Parathyroid adenoma (tissue), 2 donors: ENCODE results near the gene ZNF19.

Experiments
- H2AFZ ChIP-seq: fragments of 300-600 bp; sonication (generic); one replicate; pipeline ENCODE4 v1.7.0; 2017; ENCODE audit warnings: antibody characterized with exemption, mild to moderate bottlenecking
- H3K27ac ChIP-seq: fragments of 300-600 bp; sonication (generic); one replicate; pipeline ENCODE4 v1.7.0; 2017
- H3K27me3 ChIP-seq: fragments of 300-600 bp; sonication (generic); one replicate; pipeline ENCODE4 v1.7.0; 2017; ENCODE audit warnings: low read length; ENCODE audit not compliant: control insufficient read depth, insufficient read depth
- H3K36me3 ChIP-seq: fragments of 300-600 bp; sonication (generic); one replicate; pipeline ENCODE4 v1.7.0; 2017; ENCODE audit warnings: low read length; ENCODE audit not compliant: control insufficient read depth, insufficient read depth
- H3K4me1 ChIP-seq: fragments of 300-600 bp; sonication (generic); one replicate; pipeline ENCODE4 v1.7.0; 2017; ENCODE audit warnings: control low read depth
- H3K4me2 ChIP-seq: fragments of 300-600 bp; sonication (generic); one replicate; pipeline ENCODE4 v1.7.0; 2017; ENCODE audit warnings: low read length
- H3K4me3 ChIP-seq: fragments of 300-600 bp; sonication (generic); one replicate; pipeline ENCODE4 v1.7.0; 2017; ENCODE audit warnings: low read depth, low read length
- H3K79me2 ChIP-seq: fragments of 300-600 bp; sonication (generic); one replicate; pipeline ENCODE4 v1.7.0; 2017; ENCODE audit warnings: control low read depth
- H3K9ac ChIP-seq: fragments of 300-600 bp; sonication (generic); one replicate; pipeline ENCODE4 v1.7.0; 2017; ENCODE audit warnings: mild to moderate bottlenecking
- H3K9me3 ChIP-seq: fragments of 300-600 bp; sonication (generic); one replicate; pipeline ENCODE4 v1.7.0; 2017; ENCODE audit warnings: low read length; ENCODE audit not compliant: control insufficient read depth
- CTCF ChIP-seq: fragments of 300-600 bp; sonication (generic); IDR thresholded peaks from one replicate; pipeline ENCODE4 v1.7.0; 2017; ENCODE audit warnings: antibody characterized with exemption, mild to moderate bottlenecking
- donor health status: primary hyperparathyroidism.

Gene ZNF19

DNA sequence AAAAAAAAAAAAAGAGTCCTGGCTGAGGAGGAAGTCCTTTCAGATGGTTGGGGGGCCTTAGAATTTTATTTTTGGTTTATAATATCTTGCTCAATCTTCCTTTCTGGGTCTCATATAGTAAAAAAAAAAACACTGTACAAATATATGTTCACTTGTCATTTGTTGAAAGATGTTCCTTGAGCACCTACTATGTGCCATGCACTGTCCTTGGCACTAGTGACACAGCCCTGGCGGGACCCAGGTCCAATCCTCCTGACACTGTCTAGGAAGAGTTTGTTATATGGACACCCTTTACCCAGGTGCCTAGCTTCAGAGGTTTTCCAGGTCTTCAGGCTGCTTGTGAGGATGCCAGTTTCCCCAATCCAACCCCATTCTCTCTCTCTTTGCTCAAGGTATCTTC, 39.1 kb upstream of the ZNF19 start:
- Histone ChIP-seq H3K4me3 (no peak overlapping the region), H3K9ac (no peak overlapping the region), H3K27ac (no peak overlapping the region), H3K4me1 (peaks cover 8% of the 10 kb centered on the region), H3K27me3 (no peaks in the 10 kb centered on the region), H3K4me2 (no peak overlapping the region), H3K9me3 (no peaks in the 10 kb centered on the region), H3K36me3 (no peaks in the 10 kb centered on the region), H2AFZ (no peak overlapping the region), H3K79me2 (peaks cover 5% of the 10 kb centered on the region)
- TF ChIP-seq CTCF, result no peak

GRCh38 chr16:71526111-71526631, 37.0 kb upstream of the ZNF19 start, which contains the start of gene CHST4:
Gene CHST4, plus strand, starts transcription at chr16:71526426. Its CDS starts 10,252 bp downstream, at chr16:71536678.
- H3K9ac ChIP-seq, result no peak within 1 kb of the TSS
- no peaks in the 10 kb centered on the region for H3K36me3 ChIP-seq
- H3K4me2 ChIP-seq, result peak within 1 kb of the TSS; percentile 33
- H2AFZ ChIP-seq, result peak within 1 kb of the TSS; percentile 91
- no peaks in the 10 kb centered on the region for H3K27me3 ChIP-seq
- TF ChIP-seq CTCF, result no peak
- H3K27ac ChIP-seq, result peak within 1 kb of the TSS; percentile 85
- peaks cover 3% of the 10 kb centered on the region for H3K79me2 ChIP-seq
- no peak within 1 kb of the TSS for H3K4me3 ChIP-seq
- H3K9me3 ChIP-seq, result no peaks in the 10 kb centered on the region
- H3K4me1 ChIP-seq, result peaks cover 8% of the 10 kb centered on the region

DNA sequence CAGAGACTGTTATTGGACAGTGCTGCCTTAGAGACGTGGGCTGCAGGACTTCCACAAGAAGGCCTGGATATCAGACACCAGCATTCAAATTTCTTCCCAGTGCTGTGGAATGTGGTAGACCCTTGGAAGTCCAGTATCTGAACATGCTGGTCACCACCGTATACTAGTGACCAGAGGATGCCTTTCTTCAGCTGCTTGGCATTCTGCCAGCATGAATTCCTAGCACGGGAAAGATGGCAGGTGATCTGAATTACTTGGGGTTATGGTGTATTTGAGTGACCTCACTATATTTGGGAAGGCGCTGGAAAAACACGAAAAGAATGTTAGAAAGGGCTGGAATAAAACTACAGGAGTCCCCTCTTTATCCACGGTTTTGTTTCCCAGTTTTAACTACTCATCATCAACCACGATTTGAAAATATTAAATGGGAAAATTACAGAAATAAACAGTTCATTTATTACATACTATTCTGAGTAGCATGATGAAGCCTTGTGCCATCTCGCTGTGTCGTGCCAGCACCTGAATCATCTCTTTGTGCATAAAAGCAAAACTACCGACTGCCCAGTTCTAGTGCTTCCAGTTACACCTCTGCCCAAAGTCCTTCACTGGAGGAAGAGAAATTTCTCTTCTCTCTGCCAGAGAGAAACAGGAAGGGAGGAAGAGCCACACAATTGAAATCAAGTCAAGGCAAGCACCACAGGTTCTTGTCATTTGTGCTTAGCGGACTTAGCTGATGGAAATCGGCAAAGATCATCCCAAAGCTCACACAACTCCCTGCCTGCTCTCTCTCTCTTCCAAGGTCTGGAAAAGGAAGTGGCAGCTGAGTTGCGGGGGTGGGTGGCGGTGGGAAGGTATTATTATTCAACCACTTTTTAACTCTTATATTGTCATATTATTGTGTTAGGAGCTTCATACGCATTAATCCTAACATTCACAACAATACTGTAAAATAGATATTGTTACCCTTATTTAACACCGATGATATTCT, 35.7 kb upstream of the ZNF19 start:
- H3K9ac ChIP-seq, result no peak overlapping the region
- no peak for TF ChIP-seq CTCF
- H3K9me3 ChIP-seq, result no peaks in the 10 kb centered on the region
- H3K79me2 ChIP-seq, result no peaks in the 10 kb centered on the region
- peaks cover 8% of the 10 kb centered on the region for H3K4me1 ChIP-seq
- H3K36me3 ChIP-seq, result no peaks in the 10 kb centered on the region
- no peaks in the 10 kb centered on the region for H3K27me3 ChIP-seq
- H3K27ac ChIP-seq, result no peak overlapping the region
- peak overlapping the region; percentile 38 for H2AFZ ChIP-seq
- no peak overlapping the region for H3K4me2 ChIP-seq
- no peak overlapping the region for H3K4me3 ChIP-seq

DNA sequence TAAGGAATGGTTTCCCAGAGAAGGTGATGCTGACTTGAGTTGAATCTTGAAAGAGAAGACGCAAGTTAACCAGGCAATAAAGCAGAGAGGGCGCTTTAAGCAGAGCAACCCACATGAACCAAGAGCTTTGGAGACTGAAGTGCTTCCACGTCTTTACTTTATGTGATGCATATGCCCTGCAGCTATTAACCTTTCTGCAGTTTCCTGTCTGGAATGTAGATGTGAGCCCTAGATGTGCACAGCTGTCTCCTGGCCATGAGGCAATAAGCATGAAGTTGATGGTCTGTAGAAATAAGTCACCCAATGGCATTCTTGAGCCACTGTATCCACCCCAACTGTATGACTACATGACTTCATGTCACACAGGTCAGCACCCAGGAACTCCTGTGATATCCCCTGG, 31.4 kb upstream of the ZNF19 start:
- H3K9ac ChIP-seq, result no peak overlapping the region
- no peaks in the 10 kb centered on the region for H3K36me3 ChIP-seq
- H3K4me2 ChIP-seq, result no peak overlapping the region
- H3K27ac ChIP-seq, result no peak overlapping the region
- no peaks in the 10 kb centered on the region for H3K4me1 ChIP-seq
- no peaks in the 10 kb centered on the region for H3K9me3 ChIP-seq
- TF ChIP-seq CTCF, result no peak
- no peaks in the 10 kb centered on the region for H3K79me2 ChIP-seq
- no peak overlapping the region for H2AFZ ChIP-seq
- no peaks in the 10 kb centered on the region for H3K27me3 ChIP-seq
- no peak overlapping the region for H3K4me3 ChIP-seq
